Nephron (organoid): ENCODE results near the gene LTBP4.

ENCODE experiments used
- H3K27ac Mint-ChIP-seq, 3 experiments: 2 replicates each; pipeline ENCODE4 v1.8.0; 2020; ENCODE audit warnings: mixed read lengths in 3 of 3, mild to moderate bottlenecking in 2 of 3, moderate library complexity in 1 of 3
- H3K27me3 Mint-ChIP-seq: 2 replicates; pipeline ENCODE4 v1.8.0; 2021; ENCODE audit warnings: low read depth, mild to moderate bottlenecking, moderate library complexity, mixed read lengths
- H3K36me3 Mint-ChIP-seq: 2 replicates; pipeline ENCODE4 v1.8.0; 2020; ENCODE audit warnings: low read depth, mixed read lengths
- H3K4me1 Mint-ChIP-seq: 2 replicates; pipeline ENCODE4 v1.8.0; 2020; ENCODE audit warnings: mixed read lengths
- H3K4me3 Mint-ChIP-seq, 3 experiments: 2 replicates each; pipeline ENCODE4 v1.8.0; 2020; ENCODE audit warnings: mild to moderate bottlenecking in 3 of 3, mixed read lengths in 3 of 3, moderate library complexity in 2 of 3
- H3K9me3 Mint-ChIP-seq: 2 replicates; pipeline ENCODE4 v1.8.0; 2020; ENCODE audit warnings: mixed read lengths
- CTCF ChIP-seq, 3 experiments: fragments of 200-600 bp; sonication (generic); IDR thresholded peaks; one replicate each; pipeline ENCODE4 v1.5.0; 2021; ENCODE audit warnings: antibody characterized with exemption in 3 of 3; ENCODE audit not compliant: unreplicated experiment in 3 of 3

The LTBP4 gene

GRCh38 chr19:40565910-40566495 lies 35.2 kb upstream of the LTBP4 start:
- no peaks in the 10 kb centered on the region for H3K36me3 Mint-ChIP-seq
- H3K27ac Mint-ChIP-seq, result no peak overlapping the region
- no peak for TF ChIP-seq CTCF (IDR thresholded peaks at IDR 0.05; ENCODE audit: unreplicated experiment in 3 of 3)
- peaks cover 11% of the 10 kb centered on the region for H3K4me1 Mint-ChIP-seq
- H3K9me3 Mint-ChIP-seq, result no peaks in the 10 kb centered on the region
- peaks cover 81% of the 10 kb centered on the region for H3K27me3 Mint-ChIP-seq
- peak overlapping the region in 1 of 3 experiments; percentile 47 for H3K4me3 Mint-ChIP-seq

- Mint-ChIP-seq H3K36me3 (no peaks in the 10 kb centered on the region), H3K27ac (no peak overlapping the region), H3K4me1 (peaks cover 11% of the 10 kb centered on the region), H3K27me3 (peaks cover 69% of the 10 kb centered on the region), H3K4me3 (peak overlapping the region in 2 of 3 experiments; percentile 54 to 61), H3K9me3 (no peaks in the 10 kb centered on the region)
- no peak for TF ChIP-seq CTCF (IDR thresholded peaks at IDR 0.05; ENCODE audit: unreplicated experiment in 3 of 3)
Measured at GRCh38 chr19:40567040-40567749, 34.0 kb upstream of the LTBP4 start.

GRCh38 chr19:40567750-40568494 lies 33.2 kb upstream of the LTBP4 start:
- H3K4me3 Mint-ChIP-seq, result no peak overlapping the region
- no peaks in the 10 kb centered on the region for H3K36me3 Mint-ChIP-seq

GRCh38 chr19:40570313-40571004 lies 30.7 kb upstream of the LTBP4 start:
- peak overlapping the region; percentile 67 to 86 (median 73) for H3K4me3 Mint-ChIP-seq
- H3K36me3 Mint-ChIP-seq, result no peaks in the 10 kb centered on the region
- TF ChIP-seq CTCF (IDR thresholded peaks at IDR 0.05; ENCODE audit: unreplicated experiment in 3 of 3), result no peak
- peak overlapping the region; percentile 20 to 84 (median 43) for H3K27ac Mint-ChIP-seq
- H3K9me3 Mint-ChIP-seq, result no peaks in the 10 kb centered on the region
- peaks cover 15% of the 10 kb centered on the region for H3K4me1 Mint-ChIP-seq
- peaks cover 49% of the 10 kb centered on the region for H3K27me3 Mint-ChIP-seq

More at GRCh38 chr19:40567750-40568494, 33.2 kb upstream of the LTBP4 start:
- no peaks in the 10 kb centered on the region for H3K9me3 Mint-ChIP-seq
- no peak overlapping the region for H3K27ac Mint-ChIP-seq
- peaks cover 11% of the 10 kb centered on the region for H3K4me1 Mint-ChIP-seq
- peaks cover 69% of the 10 kb centered on the region for H3K27me3 Mint-ChIP-seq
- no peak for TF ChIP-seq CTCF (IDR thresholded peaks at IDR 0.05; ENCODE audit: unreplicated experiment in 3 of 3)

- H3K4me1 Mint-ChIP-seq, result peaks cover 15% of the 10 kb centered on the region
- H3K27ac Mint-ChIP-seq, result peak overlapping the region; percentile 20 to 84 (median 43)
- H3K36me3 Mint-ChIP-seq, result no peaks in the 10 kb centered on the region
- H3K9me3 Mint-ChIP-seq, result no peaks in the 10 kb centered on the region
- no peak for TF ChIP-seq CTCF (IDR thresholded peaks at IDR 0.05; ENCODE audit: unreplicated experiment in 3 of 3)
- H3K27me3 Mint-ChIP-seq, result peaks cover 44% of the 10 kb centered on the region
- peak overlapping the region; percentile 45 to 62 (median 52) for H3K4me3 Mint-ChIP-seq
Measured at GRCh38 chr19:40571005-40571318, 30.2 kb upstream of the LTBP4 start.
